ENCODE data around the gene JADE3. TPM values are rescaled to one million over a fixed set of nuclear protein-coding genes. Genes with fewer than 3 reads are reported as not detected.

JADE3 gene
- total RNA-seq, 1 experiment from 2014 or later: 20.2 TPM

GRCh38 chrX:47061238-47061919, 149.2 kb downstream of the JADE3 start:
- no peak overlapping the region for H3K9ac ChIP-seq (ENCODE audit: extremely low read depth, insufficient read length, low read length)
- peaks cover 15% of the 10 kb centered on the region for H3K9me3 ChIP-seq (ENCODE audit: control insufficient read depth, low read depth, low read length)
- H3K18ac ChIP-seq (ENCODE audit: insufficient read length, low read depth, low read length): no peak overlapping the region
- H3K4ac ChIP-seq (ENCODE audit: low read depth, low read length): no peak overlapping the region
- H2BK120ac ChIP-seq (ENCODE audit: low read depth, low read length, poor library complexity, severe bottlenecking): no peak overlapping the region
- Mint-ChIP-seq H3K36me3 (ENCODE audit: insufficient read depth in 1 of 3, low read depth in 3 of 3) (peaks cover 15 to 27% (median 20%) of the 10 kb centered on the region in 3 experiments; a peak in 6 of 7 replicates), H3K27ac (no peak overlapping the region), H3K9me3 (peaks cover 65 to 70% of the 10 kb centered on the region in 2 experiments), H3K4me1 (no peaks in the 10 kb centered on the region), H3K4me3 (no peak overlapping the region), H3K27me3 (ENCODE audit: low read depth) (no peaks in the 10 kb centered on the region)
- no peak overlapping the region for H3K4me2 ChIP-seq (ENCODE audit: insufficient read depth, insufficient read length, low read length)
- no peak overlapping the region for H2AFZ ChIP-seq (ENCODE audit: low read length)
- no peak overlapping the region for H2AK5ac ChIP-seq (ENCODE audit: insufficient read length, low read length)
- H4K5ac ChIP-seq (ENCODE audit: insufficient read length, low read depth, low read length): no peak overlapping the region
- no peaks in the 10 kb centered on the region for H3K79me2 ChIP-seq (ENCODE audit: insufficient read depth, low read length)
- no peak for DNase-seq
- no peak overlapping the region for H3K27ac ChIP-seq (ENCODE audit: insufficient read length, low read depth, low read length)
- H3K23ac ChIP-seq (ENCODE audit: insufficient read length, low read depth, low read length): no peak overlapping the region
- no peaks in the 10 kb centered on the region for H4K20me1 ChIP-seq (ENCODE audit: control insufficient read depth, insufficient read depth, insufficient read length)
- H2BK12ac ChIP-seq (ENCODE audit: insufficient read length, low read depth, low read length): no peak overlapping the region
- no peaks in the 10 kb centered on the region for H3K79me1 ChIP-seq (ENCODE audit: insufficient read depth, low read depth, low read length, poor library complexity, severe bottlenecking)
- H3K56ac ChIP-seq (ENCODE audit: insufficient read length, low read depth, low read length): no peak overlapping the region
- H2BK20ac ChIP-seq (ENCODE audit: low read depth, low read length, poor library complexity, severe bottlenecking): no peak overlapping the region
- H4K91ac ChIP-seq (ENCODE audit: insufficient read length, low read depth, low read length): no peak overlapping the region
- no peak overlapping the region for H3K14ac ChIP-seq (ENCODE audit: insufficient read depth, low read length)
- no peak overlapping the region for H2BK15ac ChIP-seq (ENCODE audit: low read depth, low read length)
- no peaks in the 10 kb centered on the region for H3K23me2 ChIP-seq (ENCODE audit: insufficient read length, low read depth, low read length, poor library complexity, severe bottlenecking)
- no peak for TF ChIP-seq CTCF (conservative IDR thresholded peaks at IDR 0.05)
- no peak overlapping the region for H3T11ph ChIP-seq (ENCODE audit: low read length)
- no peaks in the 10 kb centered on the region for H3K27me3 ChIP-seq (ENCODE audit: insufficient read depth, low read length)
- H4K8ac ChIP-seq (replicated peaks; ENCODE audit: insufficient read length, low read depth, low read length): no peak overlapping the region
- no peak overlapping the region for H2BK5ac ChIP-seq (ENCODE audit: insufficient read length, low read length)
- H3K4me1 ChIP-seq (ENCODE audit: insufficient read depth, low read length): no peaks in the 10 kb centered on the region
- no CpG with 5 or more reads among the region's 2 CpGs for WGBS (ENCODE audit: extremely low coverage, insufficient read length, low lambda C conversion rate)

Measured in H9 (cell line).